IPS-20b (cell line): ENCODE data around the gene RASGEF1B.

ENCODE experiments used
- H3K27ac ChIP-seq: one replicate; pipeline ENCODE4 v1.5.1; 2013; ENCODE audit warnings: low read length
- H3K27me3 ChIP-seq: 2 replicates; pipeline ENCODE4 v1.6.1; 2013; ENCODE audit warnings: mild to moderate bottlenecking, low read length, inconsistent platforms; ENCODE audit not compliant: insufficient read depth
- H3K36me3 ChIP-seq: 2 replicates; pipeline ENCODE4 v1.6.1; 2013; ENCODE audit warnings: low read depth, mild to moderate bottlenecking, inconsistent platforms, low read length, moderate library complexity; ENCODE audit not compliant: insufficient read depth
- H3K4me1 ChIP-seq: 2 replicates; pipeline ENCODE4 v1.6.1; 2013; ENCODE audit warnings: mild to moderate bottlenecking, control low read depth, inconsistent platforms, low read length, moderate library complexity; ENCODE audit not compliant: insufficient read depth
- H3K4me3 ChIP-seq: 2 replicates; pipeline ENCODE4 v1.5.1; 2013; ENCODE audit warnings: mild to moderate bottlenecking, low read length, inconsistent platforms
- H3K9ac ChIP-seq: 2 replicates; pipeline ENCODE4 v1.6.1; 2013; ENCODE audit warnings: low read depth, mild to moderate bottlenecking, inconsistent platforms, low read length, moderate library complexity
- H3K9me3 ChIP-seq: 2 replicates; pipeline ENCODE4 v1.6.1; 2013; ENCODE audit warnings: mild to moderate bottlenecking, low read depth, low read length, inconsistent platforms; ENCODE audit not compliant: insufficient read depth

The RASGEF1B gene

DNA sequence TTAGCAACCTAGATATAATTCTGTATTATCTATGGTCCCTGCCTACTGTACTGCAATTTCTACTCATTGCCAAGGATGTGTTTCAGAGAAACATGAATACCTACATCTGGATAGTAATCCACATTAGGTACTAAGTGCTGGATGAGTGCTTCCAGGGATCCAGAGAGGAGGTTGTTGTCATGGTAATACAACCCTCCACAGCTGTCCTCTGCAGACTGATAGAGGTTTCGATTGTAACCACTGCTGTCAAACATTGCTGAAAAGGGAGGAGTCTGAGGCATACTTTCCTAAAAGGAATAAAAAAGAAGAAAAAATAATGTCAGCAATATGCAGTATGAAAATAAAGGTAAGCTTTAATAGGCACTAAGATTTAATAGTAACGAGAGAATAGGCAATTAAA lies 12.5 kb downstream of the RASGEF1B start:
- H3K36me3 ChIP-seq = no peaks in the 10 kb centered on the region; the same call in none of the 2 replicates
- no peaks in the 10 kb centered on the region for H3K27me3 ChIP-seq

GRCh38 chr4:81457921-81458520 lies 13.7 kb downstream of the RASGEF1B start:
- Histone ChIP-seq H3K27me3 (no peaks in the 10 kb centered on the region), H3K4me1 (peaks cover 3% of the 10 kb centered on the region), H3K4me3 (no peak overlapping the region), H3K27ac (no peak overlapping the region), H3K9me3 (no peaks in the 10 kb centered on the region), H3K9ac (no peak overlapping the region), H3K36me3 (no peaks in the 10 kb centered on the region; the same call in none of the 2 replicates)

More for the DNA sequence above, 12.5 kb downstream of the RASGEF1B start:
- H3K4me3 ChIP-seq = no peak overlapping the region
- H3K9ac ChIP-seq = no peak overlapping the region
- H3K27ac ChIP-seq = no peak overlapping the region
- H3K9me3 ChIP-seq = no peaks in the 10 kb centered on the region
- peaks cover 6% of the 10 kb centered on the region for H3K4me1 ChIP-seq

DNA sequence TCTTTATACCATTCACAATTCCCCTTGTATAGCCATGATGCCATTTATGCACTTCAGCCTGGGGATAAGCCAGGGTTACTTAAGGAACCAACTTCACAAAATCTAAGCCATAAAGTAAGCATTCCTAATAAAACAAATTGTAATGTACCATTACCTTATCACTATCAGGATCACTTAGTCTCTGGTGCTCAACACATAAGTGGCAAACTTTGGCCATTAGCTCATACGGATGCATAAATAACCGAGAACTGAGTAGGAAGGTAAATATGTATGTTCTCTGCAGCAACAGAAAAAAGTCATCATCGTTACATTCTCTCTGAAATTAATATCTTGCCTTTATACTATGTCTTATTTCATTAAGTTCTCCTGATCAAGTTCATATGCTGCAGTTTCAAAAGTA lies 14.4 kb downstream of the RASGEF1B start:
- Histone ChIP-seq H3K9me3 (no peaks in the 10 kb centered on the region), H3K27ac (no peak overlapping the region), H3K4me3 (no peak overlapping the region), H3K27me3 (no peaks in the 10 kb centered on the region), H3K9ac (no peak overlapping the region), H3K36me3 (no peaks in the 10 kb centered on the region; the same call in none of the 2 replicates), H3K4me1 (peaks cover 6% of the 10 kb centered on the region)

DNA sequence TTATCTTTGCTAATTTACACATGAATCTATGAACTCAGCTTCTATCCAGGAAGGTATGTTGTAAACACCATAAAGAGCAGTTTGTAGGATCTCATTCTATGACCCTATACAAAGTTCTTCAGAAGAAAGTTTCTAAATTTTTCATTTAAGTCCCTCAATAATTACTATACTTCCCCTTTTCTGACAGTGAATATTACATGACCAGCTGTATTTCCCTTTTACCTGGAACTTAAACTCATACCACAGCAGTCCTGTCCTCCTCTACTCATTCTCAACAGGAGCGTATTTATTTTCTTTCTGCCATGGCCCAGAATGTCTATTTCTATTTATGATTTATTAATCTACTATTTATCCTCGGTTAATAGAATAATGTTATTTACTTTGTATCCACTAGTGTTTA lies 15.8 kb downstream of the RASGEF1B start:
- H3K4me3 ChIP-seq = no peak overlapping the region
- H3K4me1 ChIP-seq = peaks cover 6% of the 10 kb centered on the region
- no peaks in the 10 kb centered on the region for H3K27me3 ChIP-seq
- H3K9me3 ChIP-seq = no peaks in the 10 kb centered on the region
- no peak overlapping the region for H3K9ac ChIP-seq
- no peaks in the 10 kb centered on the region; the same call in none of the 2 replicates for H3K36me3 ChIP-seq
- H3K27ac ChIP-seq = no peak overlapping the region

DNA sequence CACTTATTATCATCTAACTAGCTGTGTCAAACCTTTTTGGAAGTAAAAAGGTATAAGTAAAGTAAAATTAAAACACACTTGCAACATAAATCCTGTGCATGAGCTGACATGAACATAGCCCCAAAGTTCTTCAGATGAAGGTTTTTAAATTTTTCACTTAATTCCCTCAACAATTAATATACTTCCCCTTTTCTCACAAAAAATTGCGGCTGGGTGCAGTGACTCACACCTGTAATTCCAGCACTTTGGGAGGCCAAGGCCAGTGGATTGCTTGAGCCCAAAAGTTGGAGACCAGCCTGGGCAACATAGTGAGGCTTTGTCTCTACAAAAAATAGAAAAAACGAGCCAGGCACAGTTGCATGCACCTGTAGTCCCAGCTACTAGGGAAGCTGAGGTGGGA lies 16.8 kb downstream of the RASGEF1B start:
- Histone ChIP-seq H3K27me3 (no peaks in the 10 kb centered on the region), H3K9ac (no peak overlapping the region), H3K4me1 (peaks cover 6% of the 10 kb centered on the region), H3K4me3 (no peak overlapping the region), H3K36me3 (no peaks in the 10 kb centered on the region; the same call in none of the 2 replicates), H3K9me3 (no peaks in the 10 kb centered on the region), H3K27ac (no peak overlapping the region)

DNA sequence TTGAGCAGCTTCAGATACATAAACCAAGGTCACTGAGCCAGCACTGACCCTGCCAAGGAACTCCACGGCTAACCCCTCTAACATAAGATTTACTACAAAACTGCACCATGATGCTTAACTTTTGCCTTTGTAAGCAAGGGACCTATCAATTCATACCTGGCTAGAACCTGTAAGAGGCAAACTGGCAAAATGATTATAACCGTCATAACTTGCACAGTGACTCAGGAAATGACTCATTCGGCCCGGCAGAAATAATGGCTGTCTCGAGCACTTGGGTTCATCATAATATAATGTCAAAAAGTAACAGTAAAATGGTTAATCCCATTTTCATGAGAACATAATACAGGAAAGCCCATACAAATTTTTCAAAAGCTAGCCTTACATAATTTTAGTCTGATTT lies 17.2 kb downstream of the RASGEF1B start:
- no peak overlapping the region for H3K27ac ChIP-seq
- no peaks in the 10 kb centered on the region for H3K9me3 ChIP-seq
- H3K27me3 ChIP-seq = no peaks in the 10 kb centered on the region
- H3K4me3 ChIP-seq = no peak overlapping the region
- H3K4me1 ChIP-seq = peaks cover 6% of the 10 kb centered on the region
- no peak overlapping the region for H3K9ac ChIP-seq
- no peaks in the 10 kb centered on the region; the same call in none of the 2 replicates for H3K36me3 ChIP-seq

DNA sequence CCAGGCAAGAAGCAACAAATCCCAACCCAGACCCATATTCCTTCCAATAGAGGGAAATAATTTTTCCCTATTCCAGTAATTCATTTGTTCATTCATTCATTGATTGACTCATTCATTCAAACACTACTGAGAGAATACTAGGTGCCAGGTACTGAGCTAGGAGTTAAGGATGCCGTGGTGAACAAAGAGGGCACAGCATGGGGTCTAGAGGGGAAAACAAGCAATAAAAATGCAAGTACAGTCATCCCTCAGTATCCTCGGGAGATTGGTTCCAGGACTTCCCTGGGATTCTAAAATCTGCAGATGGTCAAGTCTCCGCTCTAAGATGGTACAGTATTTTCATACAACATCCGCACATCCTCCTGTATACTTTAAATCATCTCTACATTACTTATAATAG lies 18.7 kb downstream of the RASGEF1B start:
- Histone ChIP-seq H3K4me1 (peaks cover 6% of the 10 kb centered on the region), H3K4me3 (no peak overlapping the region), H3K9ac (no peak overlapping the region), H3K27ac (no peak overlapping the region), H3K27me3 (no peaks in the 10 kb centered on the region), H3K36me3 (no peaks in the 10 kb centered on the region; the same call in none of the 2 replicates), H3K9me3 (no peaks in the 10 kb centered on the region)

- Histone ChIP-seq H3K9me3 (no peaks in the 10 kb centered on the region), H3K27me3 (no peaks in the 10 kb centered on the region), H3K9ac (no peak overlapping the region), H3K4me1 (peaks cover 6% of the 10 kb centered on the region), H3K4me3 (no peak overlapping the region), H3K27ac (no peak overlapping the region), H3K36me3 (peaks cover 3% of the 10 kb centered on the region)
Observed at GRCh38 chr4:81452452-81453006, 19.2 kb downstream of the RASGEF1B start.

- H3K9me3 ChIP-seq = no peaks in the 10 kb centered on the region
- H3K27me3 ChIP-seq = no peaks in the 10 kb centered on the region
- H3K4me1 ChIP-seq = peaks cover 6% of the 10 kb centered on the region; the same call in 1 of the 2 replicates
- H3K9ac ChIP-seq = no peak overlapping the region
- H3K36me3 ChIP-seq = peaks cover 24% of the 10 kb centered on the region
- H3K4me3 ChIP-seq = no peak overlapping the region
- no peak overlapping the region for H3K27ac ChIP-seq
Observed at GRCh38 chr4:81449015-81449414, 22.7 kb downstream of the RASGEF1B start.

- Histone ChIP-seq H3K4me1 (peaks cover under 1% of the 10 kb centered on the region; the same call in 1 of the 2 replicates), H3K4me3 (no peak overlapping the region), H3K9ac (no peak overlapping the region), H3K27ac (no peak overlapping the region), H3K27me3 (no peaks in the 10 kb centered on the region), H3K9me3 (no peaks in the 10 kb centered on the region), H3K36me3 (peaks cover 35% of the 10 kb centered on the region)
Observed at GRCh38 chr4:81447566-81448229, 24.0 kb downstream of the RASGEF1B start.

DNA sequence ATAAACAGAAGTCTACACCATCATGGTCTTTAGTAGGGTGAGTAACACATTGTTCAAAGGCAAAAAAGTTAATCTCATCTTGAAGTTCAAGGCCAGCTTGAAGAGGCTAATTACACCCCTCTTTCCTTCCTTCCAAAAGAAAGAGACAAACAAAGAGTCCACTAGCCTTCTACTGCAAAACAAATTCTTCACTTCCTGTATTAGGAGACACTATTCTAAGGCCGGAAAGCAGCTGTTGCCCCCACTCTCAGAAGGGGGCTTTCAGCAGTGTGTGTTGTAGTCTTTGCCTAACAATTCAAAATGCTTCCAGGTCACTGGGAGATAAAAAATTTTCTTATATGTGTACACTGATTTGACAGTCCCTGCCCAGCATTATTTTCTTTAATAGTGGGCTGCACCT lies 25.1 kb downstream of the RASGEF1B start:
- Histone ChIP-seq H3K36me3 (peaks cover 35% of the 10 kb centered on the region), H3K4me1 (no peaks in the 10 kb centered on the region; the same call in 1 of the 2 replicates), H3K9ac (no peak overlapping the region), H3K9me3 (no peaks in the 10 kb centered on the region), H3K27ac (no peak overlapping the region), H3K4me3 (no peak overlapping the region), H3K27me3 (no peaks in the 10 kb centered on the region)

DNA sequence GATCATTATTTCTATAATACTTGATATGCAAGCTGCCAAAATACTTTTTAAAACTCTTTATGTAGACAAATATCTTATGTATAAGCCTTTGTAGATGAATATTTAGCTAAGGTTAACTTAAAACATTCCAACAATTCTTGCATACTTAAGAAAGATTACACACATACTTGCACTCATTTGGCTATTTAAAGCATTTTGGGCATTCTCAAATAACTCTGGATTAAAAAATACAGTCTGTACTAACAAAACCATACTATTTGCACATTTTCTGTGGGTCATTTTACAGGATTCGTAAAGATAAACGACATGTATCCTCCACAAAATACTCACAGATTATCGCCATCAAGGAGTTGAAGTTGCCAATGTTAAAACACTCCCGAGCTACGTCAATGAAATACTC lies 26.5 kb downstream of the RASGEF1B start:
- peaks cover 37% of the 10 kb centered on the region for H3K36me3 ChIP-seq
- H3K27ac ChIP-seq = no peak overlapping the region
- no peak overlapping the region for H3K9ac ChIP-seq
- no peaks in the 10 kb centered on the region; the same call in 1 of the 2 replicates for H3K4me1 ChIP-seq
- H3K27me3 ChIP-seq = no peaks in the 10 kb centered on the region
- no peaks in the 10 kb centered on the region for H3K9me3 ChIP-seq
- no peak overlapping the region for H3K4me3 ChIP-seq
